Measurements from ENCODE around the gene OBSL1. TPM values are rescaled to one million over a fixed set of nuclear protein-coding genes. Genes with fewer than 3 reads are reported as not detected.
A peak's percentile ranks its signal among the peaks of the same experiment; 100 is the strongest.

Gene OBSL1
- polyA plus RNA-seq, 3 donors from 2014 or later = 0.53 TPM; not detected in 2

GRCh38 chr2:219557320-219557719 lies 14.0 kb downstream of the OBSL1 start:
- Mint-ChIP-seq H3K4me1 (peaks cover 4 to 8% of the 10 kb centered on the region in 2 donors), H3K9me3 (peaks cover 0 to 2% (median 0%) of the 10 kb centered on the region in 6 donors)

GRCh38 chr2:219556413-219556812 lies 14.9 kb downstream of the OBSL1 start:
- peaks cover 0 to 4% (median 0%) of the 10 kb centered on the region in 6 donors for H3K9me3 Mint-ChIP-seq
- no peak for DNase-seq
- H3K27ac Mint-ChIP-seq = no peak overlapping the region
- peaks cover 0 to 21% (median 4%) of the 10 kb centered on the region in 3 donors for H3K27me3 Mint-ChIP-seq (ENCODE audit: low read depth in 3 of 3)
- H3K4me1 Mint-ChIP-seq = peaks cover 4 to 8% of the 10 kb centered on the region in 2 donors
- H3K36me3 Mint-ChIP-seq = no peaks in the 10 kb centered on the region
- H3K4me3 Mint-ChIP-seq = no peak overlapping the region

More at GRCh38 chr2:219557320-219557719, 14.0 kb downstream of the OBSL1 start:
- Mint-ChIP-seq H3K27ac (no peak overlapping the region), H3K4me3 (no peak overlapping the region), H3K27me3 (ENCODE audit: low read depth in 3 of 3) (peaks cover 0 to 17% (median 4%) of the 10 kb centered on the region in 3 donors), H3K36me3 (no peaks in the 10 kb centered on the region)
- DNase-seq = no peak

- Mint-ChIP-seq H3K27me3 (ENCODE audit: low read depth in 3 of 3) (peaks cover under 1 to 22% (median 4%) of the 10 kb centered on the region in 3 donors), H3K27ac (no peak overlapping the region), H3K4me1 (peaks cover 4 to 11% of the 10 kb centered on the region in 2 donors), H3K36me3 (no peaks in the 10 kb centered on the region), H3K4me3 (no peak overlapping the region), H3K9me3 (peaks cover 0 to 4% (median 0%) of the 10 kb centered on the region in 6 donors)
- no peak for DNase-seq
These were observed 15.4 kb downstream of the OBSL1 start for GRCh38 chr2:219555956-219556355.

GRCh38 chr2:219554350-219554749 lies 17.0 kb downstream of the OBSL1 start:
- no peak for DNase-seq
- H3K4me3 Mint-ChIP-seq = peak overlapping the region in 1 of 5 donors; percentile 63
- H3K36me3 Mint-ChIP-seq = no peaks in the 10 kb centered on the region
- peaks cover 4 to 13% of the 10 kb centered on the region in 2 donors for H3K4me1 Mint-ChIP-seq
- no peak overlapping the region for H3K27ac Mint-ChIP-seq
- peaks cover 3 to 22% (median 6%) of the 10 kb centered on the region in 3 donors for H3K27me3 Mint-ChIP-seq (ENCODE audit: low read depth in 3 of 3)
- peaks cover 0 to 3% (median 0%) of the 10 kb centered on the region in 6 donors for H3K9me3 Mint-ChIP-seq

GRCh38 chr2:219553463-219553963 lies 17.8 kb downstream of the OBSL1 start:
- Mint-ChIP-seq H3K4me1 (peaks cover 4 to 13% of the 10 kb centered on the region in 2 donors), H3K36me3 (no peaks in the 10 kb centered on the region), H3K4me3 (peak overlapping the region; percentile 55 to 70 (median 63)), H3K27me3 (ENCODE audit: low read depth in 3 of 3) (peaks cover 3 to 20% (median 10%) of the 10 kb centered on the region in 3 donors), H3K9me3 (peaks cover 0 to 1% (median 0%) of the 10 kb centered on the region in 6 donors), H3K27ac (no peak overlapping the region)
- DNase-seq = no peak

- peak overlapping the region; percentile 55 to 70 (median 63) for H3K4me3 Mint-ChIP-seq
- no peaks in the 10 kb centered on the region for H3K36me3 Mint-ChIP-seq
- peaks cover 0 to 1% (median 0%) of the 10 kb centered on the region in 6 donors for H3K9me3 Mint-ChIP-seq
- DNase-seq = no peak
- peaks cover 4 to 13% of the 10 kb centered on the region in 2 donors for H3K4me1 Mint-ChIP-seq
- no peak overlapping the region for H3K27ac Mint-ChIP-seq
- H3K27me3 Mint-ChIP-seq (ENCODE audit: low read depth in 3 of 3) = peaks cover 3 to 20% (median 8%) of the 10 kb centered on the region in 3 donors
These were observed 18.2 kb downstream of the OBSL1 start for GRCh38 chr2:219553168-219553417.

GRCh38 chr2:219552382-219553167 lies 18.8 kb downstream of the OBSL1 start:
- Mint-ChIP-seq H3K9me3 (peaks cover 0 to 1% (median 0%) of the 10 kb centered on the region in 6 donors), H3K36me3 (no peaks in the 10 kb centered on the region), H3K27me3 (ENCODE audit: low read depth in 3 of 3) (peaks cover 3 to 20% (median 11%) of the 10 kb centered on the region in 3 donors), H3K4me3 (peak overlapping the region; percentile 59 to 77 (median 64)), H3K4me1 (peaks cover 4 to 13% of the 10 kb centered on the region in 2 donors), H3K27ac (no peak overlapping the region)
- DNase-seq = peak; percentile 84 to 86 (median 85)

- Mint-ChIP-seq H3K4me3 (peak overlapping the region; percentile 59 to 77 (median 64)), H3K27ac (peak overlapping the region in 1 of 6 donors; percentile 28), H3K36me3 (no peaks in the 10 kb centered on the region), H3K9me3 (peaks cover 0 to 1% (median 0%) of the 10 kb centered on the region in 6 donors), H3K4me1 (peaks cover 4 to 13% of the 10 kb centered on the region in 2 donors), H3K27me3 (ENCODE audit: low read depth in 3 of 3) (peaks cover 3 to 23% (median 11%) of the 10 kb centered on the region in 3 donors)
- peak in 1 of 3 donors; percentile 19 for DNase-seq
These were observed 19.6 kb downstream of the OBSL1 start for GRCh38 chr2:219551441-219552381.

- H3K27me3 Mint-ChIP-seq (ENCODE audit: low read depth in 3 of 3) = peaks cover 4 to 20% (median 11%) of the 10 kb centered on the region in 3 donors
- H3K4me1 Mint-ChIP-seq = peaks cover 8 to 18% of the 10 kb centered on the region in 2 donors
- H3K9me3 Mint-ChIP-seq = peaks cover 0 to 1% (median 0%) of the 10 kb centered on the region in 6 donors
- H3K27ac Mint-ChIP-seq = no peak overlapping the region
- no peaks in the 10 kb centered on the region for H3K36me3 Mint-ChIP-seq
- DNase-seq = no peak
- H3K4me3 Mint-ChIP-seq = no peak overlapping the region
These were observed 21.7 kb downstream of the OBSL1 start for GRCh38 chr2:219549619-219550018.

GRCh38 chr2:219548990-219549389 lies 22.3 kb downstream of the OBSL1 start:
- Mint-ChIP-seq H3K4me1 (peaks cover 14 to 24% of the 10 kb centered on the region in 2 donors), H3K36me3 (no peaks in the 10 kb centered on the region), H3K27ac (no peak overlapping the region), H3K4me3 (no peak overlapping the region), H3K27me3 (ENCODE audit: low read depth in 3 of 3) (peaks cover 6 to 18% (median 12%) of the 10 kb centered on the region in 3 donors), H3K9me3 (peaks cover 0 to 1% (median 0%) of the 10 kb centered on the region in 6 donors)
- DNase-seq = no peak

GRCh38 chr2:219547621-219548020 lies 23.7 kb downstream of the OBSL1 start:
- Mint-ChIP-seq H3K27me3 (ENCODE audit: low read depth in 3 of 3) (peaks cover 6 to 12% (median 12%) of the 10 kb centered on the region in 3 donors), H3K27ac (no peak overlapping the region), H3K4me3 (no peak overlapping the region), H3K36me3 (no peaks in the 10 kb centered on the region), H3K4me1 (peaks cover 12 to 20% of the 10 kb centered on the region in 2 donors), H3K9me3 (peaks cover 0 to 1% (median 0%) of the 10 kb centered on the region in 6 donors)
- no peak for DNase-seq

GRCh38 chr2:219545943-219546352 lies 25.4 kb downstream of the OBSL1 start:
- Mint-ChIP-seq H3K9me3 (no peaks in the 10 kb centered on the region), H3K4me3 (peak overlapping the region in 3 of 5 donors; percentile 0 to 19 (median 18)), H3K27me3 (ENCODE audit: low read depth in 3 of 3) (peaks cover 7 to 12% (median 7%) of the 10 kb centered on the region in 3 donors), H3K36me3 (no peaks in the 10 kb centered on the region), H3K4me1 (peaks cover 25 to 32% of the 10 kb centered on the region in 2 donors), H3K27ac (no peak overlapping the region)
- no peak for DNase-seq

GRCh38 chr2:219545295-219545942 lies 25.9 kb downstream of the OBSL1 start:
- Mint-ChIP-seq H3K4me3 (peak overlapping the region in 1 of 5 donors; percentile 79), H3K9me3 (no peaks in the 10 kb centered on the region), H3K36me3 (no peaks in the 10 kb centered on the region), H3K4me1 (peaks cover 26 to 30% of the 10 kb centered on the region in 2 donors), H3K27ac (peak overlapping the region in 2 of 6 donors; percentile 7 to 46), H3K27me3 (ENCODE audit: low read depth in 3 of 3) (peaks cover 5 to 12% (median 7%) of the 10 kb centered on the region in 3 donors)
- DNase-seq = no peak
